Embryonic facial prominence (tissue), 1 donor: ENCODE data around the gene PADI3.

Experiments
- DNase-seq: peaks from one replicate; pipeline ENCODE4 v3.0.0-alpha.2; 2016; ENCODE audit errors: extremely low spot score

PADI3 gene

GRCh38 chr1:17272066-17272465 lies 23.2 kb downstream of the PADI3 start:
- no peak for DNase-seq

DNA sequence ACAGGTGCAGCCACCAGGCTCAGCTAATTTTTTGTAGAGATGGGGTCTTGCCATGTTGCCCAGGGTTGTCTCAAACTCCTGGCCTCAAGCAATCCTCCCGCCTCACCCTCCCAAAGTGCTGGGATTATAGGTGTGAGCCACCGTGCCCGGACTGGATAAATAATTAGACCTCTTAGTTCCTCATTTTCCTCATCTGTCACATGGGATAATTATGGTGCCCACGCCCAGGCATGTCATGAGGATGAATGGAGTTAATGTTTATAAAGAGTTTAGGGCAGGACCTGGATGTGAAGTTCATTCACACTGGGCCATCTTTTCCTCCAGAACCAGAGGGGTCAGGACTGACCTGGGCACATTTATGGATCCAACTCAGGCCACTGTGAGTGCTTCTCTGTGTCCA lies 23.7 kb downstream of the PADI3 start:
- DNase-seq = no peak

DNA sequence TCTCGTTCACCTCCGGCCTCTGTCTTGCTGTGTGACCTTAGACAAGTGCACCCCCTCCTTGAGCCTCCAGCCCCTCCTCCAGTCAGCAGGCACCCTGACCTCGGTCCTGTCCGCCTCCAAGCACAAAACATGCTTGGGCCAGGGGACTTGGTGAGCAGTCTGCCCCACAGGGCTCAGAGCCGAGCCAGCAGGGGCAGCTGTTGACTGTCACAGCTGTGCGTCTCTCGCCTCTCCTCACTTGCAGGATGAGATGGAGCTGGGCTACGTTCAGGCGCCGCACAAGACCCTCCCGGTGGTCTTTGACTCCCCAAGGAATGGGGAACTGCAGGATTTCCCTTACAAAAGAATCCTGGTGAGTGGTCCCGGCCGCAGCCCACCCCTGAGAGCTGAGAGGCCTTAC lies 24.2 kb downstream of the PADI3 start:
- no peak for DNase-seq

- DNase-seq = no peak
These were observed 25.6 kb downstream of the PADI3 start for GRCh38 chr1:17274186-17275170.

- DNase-seq = no peak
These were observed 27.7 kb downstream of the PADI3 start for GRCh38 chr1:17276568-17276967.

- DNase-seq = no peak
These were observed 28.7 kb downstream of the PADI3 start for GRCh38 chr1:17277511-17278159.

- no peak for DNase-seq
These were observed 30.3 kb downstream of the PADI3 start for GRCh38 chr1:17278996-17279830.

- DNase-seq = no peak
These were observed 31.5 kb downstream of the PADI3 start for GRCh38 chr1:17280436-17280835.

GRCh38 chr1:17280894-17281293 lies 32.0 kb downstream of the PADI3 start:
- no peak for DNase-seq

GRCh38 chr1:17281775-17282181 lies 32.9 kb downstream of the PADI3 start:
- no peak for DNase-seq

- DNase-seq = no peak
These were observed 33.9 kb downstream of the PADI3 start for GRCh38 chr1:17282836-17283235.

DNA sequence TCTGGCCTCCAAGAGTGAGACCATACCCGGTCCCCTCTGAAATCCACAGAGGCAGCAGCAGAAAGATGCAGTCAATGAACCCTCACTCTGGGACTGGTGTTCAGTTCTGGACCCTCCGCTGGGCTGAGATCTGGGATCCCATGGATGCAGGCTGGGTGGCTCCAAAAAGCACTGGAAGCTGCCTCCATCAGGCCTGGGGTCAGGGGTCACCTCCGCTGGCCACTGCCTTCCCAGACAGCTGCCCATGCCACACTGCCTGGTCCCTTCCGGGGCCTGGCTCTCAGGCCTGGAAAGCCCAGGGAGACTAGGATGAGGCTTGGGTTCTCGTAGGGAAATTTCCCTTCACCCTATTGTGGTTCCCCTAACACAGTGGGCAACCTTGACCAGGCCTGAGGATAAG lies 37.7 kb downstream of the PADI3 start:
- no peak for DNase-seq

DNA sequence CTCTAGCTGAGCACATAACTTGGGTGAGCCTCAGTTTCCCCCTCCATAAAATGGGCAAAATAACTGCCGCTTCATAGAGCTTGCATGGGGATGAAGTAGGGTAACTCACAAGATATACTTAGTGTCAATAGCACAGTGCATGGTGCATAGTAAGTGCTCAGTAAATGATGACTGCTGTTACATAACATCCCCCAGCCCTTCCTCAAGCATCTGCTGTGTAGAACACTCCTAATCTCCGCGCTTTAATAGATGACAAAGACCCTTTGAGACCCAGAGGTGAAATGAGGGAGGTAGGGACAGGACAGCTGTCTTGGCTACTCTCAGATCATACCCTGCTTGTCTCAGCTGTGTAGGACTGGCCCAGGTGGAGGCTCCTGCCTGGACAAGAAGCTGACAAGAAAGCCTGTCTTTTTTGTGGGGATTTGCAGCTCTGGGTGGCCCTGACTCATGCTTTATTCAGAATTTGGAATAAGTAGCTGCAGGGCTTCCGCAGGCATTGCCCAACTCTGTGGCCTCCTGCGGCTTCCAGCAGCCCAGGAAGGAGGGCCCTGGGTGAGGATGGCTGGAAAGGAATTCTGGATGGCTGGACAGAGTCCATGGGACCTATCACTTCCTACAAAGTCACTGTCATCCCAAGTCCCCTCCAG lies 38.4 kb downstream of the PADI3 start:
- DNase-seq = no peak

- DNase-seq = no peak
These were observed 40.8 kb downstream of the PADI3 start for GRCh38 chr1:17289721-17290120.

GRCh38 chr1:17290553-17290952 lies 41.7 kb downstream of the PADI3 start:
- DNase-seq = no peak

DNA sequence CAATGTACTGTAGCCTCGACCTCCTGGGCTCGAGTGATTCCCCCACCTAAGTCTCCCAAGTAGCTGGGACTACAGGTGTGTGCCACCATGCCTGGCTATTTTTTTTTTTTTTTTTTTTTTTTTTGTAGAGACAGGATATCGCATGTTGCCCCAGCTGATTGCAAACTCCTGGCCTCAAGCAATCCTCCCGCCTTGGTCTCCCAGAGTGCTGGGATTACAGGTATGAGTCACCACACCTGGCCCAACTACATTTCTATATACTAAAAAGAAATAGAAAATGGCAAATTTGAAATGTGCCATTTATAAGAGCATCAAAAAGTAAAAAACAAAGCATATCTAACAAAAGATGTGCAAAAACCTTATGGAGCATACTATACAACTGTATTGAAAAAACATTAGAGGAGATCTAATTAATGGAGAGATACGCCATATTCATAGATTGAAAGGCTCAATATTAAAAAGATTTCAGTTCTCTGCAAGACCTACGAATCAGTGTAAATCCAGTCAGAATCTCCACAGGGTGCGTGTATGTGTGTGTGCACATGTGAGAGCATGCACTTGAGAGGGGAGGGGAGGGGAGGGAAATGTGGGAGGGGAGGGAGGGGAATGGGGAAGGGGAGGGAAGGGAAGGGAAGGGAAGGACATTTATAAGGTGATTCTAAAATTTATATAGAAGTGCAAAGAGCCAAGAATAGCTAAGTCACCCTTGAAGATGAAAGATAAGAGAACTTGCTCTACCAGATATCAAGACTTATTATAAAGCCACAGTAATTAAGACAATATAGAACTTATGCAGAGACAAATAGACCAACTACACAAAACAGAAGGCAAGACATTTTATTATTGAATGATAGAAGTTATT lies 43.6 kb downstream of the PADI3 start:
- DNase-seq = no peak

DNA sequence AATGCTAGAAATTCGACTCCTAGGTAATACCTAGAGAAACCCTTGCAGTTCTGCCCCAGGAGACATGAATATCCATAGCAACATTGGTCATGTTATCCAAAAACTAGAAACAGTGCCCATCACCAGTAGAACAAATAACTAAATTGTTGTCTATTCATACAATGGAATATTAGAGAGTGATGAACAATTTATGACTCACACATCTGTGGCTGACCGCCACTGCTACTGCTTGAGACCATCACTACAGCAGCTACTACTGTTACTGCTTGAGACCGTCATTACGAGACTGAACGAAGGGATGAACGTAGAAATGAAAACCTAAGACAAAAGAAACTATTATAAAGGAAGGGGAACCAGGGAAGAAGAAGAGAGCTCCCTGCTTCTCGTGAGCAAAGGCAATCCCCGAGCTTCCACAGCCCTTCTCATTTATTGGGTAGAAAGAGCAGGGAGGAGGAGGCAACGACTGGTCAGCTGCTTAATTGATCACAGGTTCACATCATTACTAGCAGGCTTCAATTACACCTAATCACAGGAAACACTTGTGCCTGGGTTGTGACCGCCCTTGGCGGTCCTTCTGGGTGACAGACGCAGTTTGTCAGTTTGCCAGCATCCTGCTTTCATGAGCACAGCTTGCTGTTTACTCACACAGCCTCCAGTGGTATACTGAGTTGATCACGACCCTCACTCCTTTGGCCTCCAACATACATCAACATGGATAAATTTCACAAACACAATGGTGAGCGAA lies 45.0 kb downstream of the PADI3 start:
- DNase-seq = no peak

DNA sequence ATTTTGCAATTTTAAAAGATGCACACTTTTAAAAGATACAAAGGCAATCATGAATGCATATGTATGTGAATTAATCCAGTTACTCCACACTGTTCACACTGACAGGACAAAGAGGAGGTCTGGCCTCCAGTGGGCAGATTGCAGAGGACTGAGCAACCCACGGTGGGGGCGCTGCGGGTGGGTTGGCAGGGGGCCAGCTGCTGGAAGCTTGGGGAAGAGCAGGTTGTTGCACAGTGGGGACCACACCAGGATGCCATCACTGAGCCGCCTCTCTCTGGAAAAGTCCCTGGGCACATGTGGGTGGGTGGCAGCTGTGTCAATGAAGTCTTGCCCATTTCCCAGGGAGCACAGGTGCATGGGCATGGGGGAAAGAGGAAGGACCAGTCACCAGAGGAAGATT lies 46.4 kb downstream of the PADI3 start:
- DNase-seq = no peak

DNA sequence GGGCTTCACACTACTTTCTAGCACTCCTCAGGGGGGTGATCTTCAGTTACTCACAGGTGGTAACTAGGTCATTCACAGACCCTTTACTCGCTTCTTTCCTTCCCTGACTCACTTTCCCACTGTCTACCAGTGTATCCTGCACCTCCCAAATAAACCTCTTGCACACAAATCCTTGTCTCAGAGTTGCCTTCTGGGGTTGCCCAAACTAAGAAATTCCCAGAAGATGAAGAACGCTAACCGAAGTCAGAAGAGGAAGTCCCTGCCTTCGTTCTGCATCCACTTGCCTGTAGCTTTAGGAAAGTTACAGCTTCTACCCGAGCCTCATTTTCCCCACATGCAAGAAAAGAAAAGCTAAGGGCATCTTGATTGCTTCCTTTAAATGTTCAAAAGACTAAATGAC lies 47.2 kb downstream of the PADI3 start:
- DNase-seq = no peak

DNA sequence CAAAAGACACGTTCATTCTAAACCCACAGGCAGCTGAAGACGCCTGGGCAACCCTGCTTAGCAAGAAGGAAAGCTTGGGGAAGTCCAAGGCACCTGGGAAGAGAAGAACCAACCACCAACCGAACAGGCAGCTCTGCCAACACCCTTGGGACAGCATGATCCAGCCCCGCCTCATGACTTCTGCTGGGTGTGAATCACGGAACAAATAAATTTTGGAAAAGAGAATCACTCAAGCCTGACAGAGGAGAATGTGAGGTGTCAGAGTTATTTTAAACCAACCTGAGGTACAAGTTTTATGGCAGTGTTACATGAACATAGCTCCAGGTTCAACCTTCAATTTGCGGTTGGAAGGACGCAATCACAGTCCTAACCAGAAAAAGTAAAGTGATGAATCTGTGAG lies 49.1 kb downstream of the PADI3 start:
- DNase-seq = no peak
